Measurements from ENCODE around the gene GHRHR. TPM values are rescaled to one million over a fixed set of nuclear protein-coding genes. Genes with fewer than 3 reads are reported as not detected.

The GHRHR gene
- total and polyA plus RNA-seq, 2 donors from 2014 or later = 0.75 TPM; not detected in 1

DNA sequence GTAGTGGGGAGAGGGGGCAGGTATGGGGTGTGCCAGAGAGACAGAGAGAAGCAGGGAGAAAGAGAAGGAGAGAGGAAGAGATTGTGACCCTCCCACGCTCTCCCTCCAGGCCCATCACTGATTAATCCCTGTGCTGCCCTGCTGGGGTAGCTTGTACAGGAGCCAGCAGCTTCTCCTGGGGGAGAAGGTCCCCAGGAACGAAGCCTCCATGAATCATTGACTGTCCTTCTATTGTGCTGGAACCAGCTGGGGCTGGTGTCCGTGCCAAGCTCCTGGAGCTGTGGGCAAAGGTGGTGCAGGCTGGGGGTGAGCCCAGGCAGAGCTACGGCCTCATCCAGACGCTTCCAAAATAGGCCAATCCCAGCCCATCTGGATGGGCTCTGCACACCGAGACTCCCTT lies 31.2 kb upstream of the GHRHR start:
- Histone ChIP-seq H3K4me1 (ENCODE audit: control insufficient read depth in 2 of 3, insufficient read depth in 2 of 3, low read depth in 1 of 3, low read length in 3 of 3) (peaks cover 0 to 25% (median 10%) of the 10 kb centered on the region in 3 donors), H3K27ac (ENCODE audit: low read depth in 2 of 2, low read length in 2 of 2) (peak overlapping the region; percentile 33 to 78), H3K36me3 (ENCODE audit: control insufficient read depth in 2 of 3, insufficient read depth in 3 of 3, low read length in 3 of 3) (no peaks in the 10 kb centered on the region), H3K9ac (ENCODE audit: low read length in 3 of 3) (no peak overlapping the region), H3K9me3 (ENCODE audit: control insufficient read depth in 2 of 3, insufficient read depth in 1 of 3, low read length in 3 of 3) (no peaks in the 10 kb centered on the region), H3K4me3 (ENCODE audit: low read length in 3 of 3) (peak overlapping the region in 1 of 3 donors; percentile 51), H3K27me3 (ENCODE audit: control insufficient read depth, insufficient read depth, low read length) (no peaks in the 10 kb centered on the region)
- peak in 3 of 5 donors; percentile 18 to 48 (median 47) for DNase-seq
- intact Hi-C loops (cut with DNase I) = no loop called here
- FAIRE-seq = no peak
- TF ChIP-seq, protein P1, sequence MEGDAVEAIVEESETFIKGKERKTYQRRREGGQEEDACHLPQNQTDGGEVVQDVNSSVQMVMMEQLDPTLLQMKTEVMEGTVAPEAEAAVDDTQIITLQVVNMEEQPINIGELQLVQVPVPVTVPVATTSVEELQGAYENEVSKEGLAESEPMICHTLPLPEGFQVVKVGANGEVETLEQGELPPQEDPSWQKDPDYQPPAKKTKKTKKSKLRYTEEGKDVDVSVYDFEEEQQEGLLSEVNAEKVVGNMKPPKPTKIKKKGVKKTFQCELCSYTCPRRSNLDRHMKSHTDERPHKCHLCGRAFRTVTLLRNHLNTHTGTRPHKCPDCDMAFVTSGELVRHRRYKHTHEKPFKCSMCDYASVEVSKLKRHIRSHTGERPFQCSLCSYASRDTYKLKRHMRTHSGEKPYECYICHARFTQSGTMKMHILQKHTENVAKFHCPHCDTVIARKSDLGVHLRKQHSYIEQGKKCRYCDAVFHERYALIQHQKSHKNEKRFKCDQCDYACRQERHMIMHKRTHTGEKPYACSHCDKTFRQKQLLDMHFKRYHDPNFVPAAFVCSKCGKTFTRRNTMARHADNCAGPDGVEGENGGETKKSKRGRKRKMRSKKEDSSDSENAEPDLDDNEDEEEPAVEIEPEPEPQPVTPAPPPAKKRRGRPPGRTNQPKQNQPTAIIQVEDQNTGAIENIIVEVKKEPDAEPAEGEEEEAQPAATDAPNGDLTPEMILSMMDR (IDR thresholded peaks at IDR 0.05; ENCODE audit: borderline replicate concordance, extremely low read depth, insufficient read depth) = no peak

GRCh38 chr7:30933124-30933974 lies 30.4 kb upstream of the GHRHR start:
- H3K27ac ChIP-seq (ENCODE audit: low read depth in 2 of 2, low read length in 2 of 2) = peak overlapping the region; percentile 33 to 51
- DNase-seq = peak in 2 of 5 donors; percentile 8 to 49
- H3K9me3 ChIP-seq (ENCODE audit: control insufficient read depth in 2 of 3, insufficient read depth in 1 of 3, low read length in 3 of 3) = no peaks in the 10 kb centered on the region
- H3K9ac ChIP-seq (ENCODE audit: low read length in 3 of 3) = no peak overlapping the region
- no peaks in the 10 kb centered on the region for H3K36me3 ChIP-seq (ENCODE audit: control insufficient read depth in 2 of 3, insufficient read depth in 3 of 3, low read length in 3 of 3)
- TF ChIP-seq, protein P1 (IDR thresholded peaks at IDR 0.05; ENCODE audit: borderline replicate concordance, extremely low read depth, insufficient read depth) = no peak
- peak overlapping the region in 1 of 3 donors; percentile 8 for H3K4me3 ChIP-seq (ENCODE audit: low read length in 3 of 3)
- no peaks in the 10 kb centered on the region for H3K27me3 ChIP-seq (ENCODE audit: control insufficient read depth, insufficient read depth, low read length)
- no peak for FAIRE-seq
- H3K4me1 ChIP-seq (ENCODE audit: control insufficient read depth in 2 of 3, insufficient read depth in 2 of 3, low read depth in 1 of 3, low read length in 3 of 3) = peaks cover 0 to 27% (median 10%) of the 10 kb centered on the region in 3 donors
- intact Hi-C loops (cut with DNase I) = no loop called here

DNA sequence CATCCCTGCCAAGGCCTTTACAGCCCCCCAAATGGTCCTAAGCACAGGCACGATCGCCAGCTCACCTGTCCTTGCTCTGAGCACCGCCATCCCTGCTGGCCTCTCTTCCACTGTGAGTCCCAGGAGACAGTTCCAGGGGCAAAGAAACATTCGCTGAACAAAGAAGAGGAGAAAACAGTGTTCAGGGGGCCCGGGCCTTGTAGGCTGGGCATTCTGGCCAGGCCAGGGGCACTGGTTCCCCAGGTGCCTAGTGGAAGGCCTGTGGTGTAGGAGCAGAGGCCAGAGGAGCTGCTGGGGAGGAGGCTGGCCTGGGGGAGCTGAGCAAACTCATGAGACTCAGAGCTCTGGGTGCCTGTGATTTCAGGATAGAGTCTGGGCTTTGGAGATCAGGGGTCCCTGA lies 29.5 kb upstream of the GHRHR start:
- no peaks in the 10 kb centered on the region for H3K36me3 ChIP-seq (ENCODE audit: control insufficient read depth in 2 of 3, insufficient read depth in 3 of 3, low read length in 3 of 3)
- H3K27me3 ChIP-seq (ENCODE audit: control insufficient read depth, insufficient read depth, low read length) = no peaks in the 10 kb centered on the region
- H3K4me1 ChIP-seq (ENCODE audit: control insufficient read depth in 2 of 3, insufficient read depth in 2 of 3, low read depth in 1 of 3, low read length in 3 of 3) = peaks cover 0 to 30% (median 10%) of the 10 kb centered on the region in 3 donors
- no peaks in the 10 kb centered on the region for H3K9me3 ChIP-seq (ENCODE audit: control insufficient read depth in 2 of 3, insufficient read depth in 1 of 3, low read length in 3 of 3)
- intact Hi-C loops (cut with DNase I) = no loop called here
- H3K27ac ChIP-seq (ENCODE audit: low read depth in 2 of 2, low read length in 2 of 2) = peak overlapping the region in 1 of 2 donors; percentile 61
- DNase-seq = peak in 1 of 5 donors; percentile 37
- TF ChIP-seq, protein P1 (IDR thresholded peaks at IDR 0.05; ENCODE audit: borderline replicate concordance, extremely low read depth, insufficient read depth) = no peak
- no peak for FAIRE-seq
- H3K9ac ChIP-seq (ENCODE audit: low read length in 3 of 3) = no peak overlapping the region
- no peak overlapping the region for H3K4me3 ChIP-seq (ENCODE audit: low read length in 3 of 3)

Data from kidney (tissue), 14 donors.